IMR-90 (cell line): Measurements from ENCODE around the gene SBSN. TPM values are rescaled to one million over a fixed set of nuclear protein-coding genes. Genes with fewer than 3 reads are reported as not detected.

Experiments
- ATAC-seq: fragments of 200-7000 bp; cut with Tn5 transposase; 2 replicates; pipeline ENCODE4 v1.9.1; 2020; ENCODE audit warnings: low read depth, mild to moderate bottlenecking, moderate library complexity
- BruUV-seq: library from RNA; stranded (reverse); fragments of 400-500 nt; replicated peaks from 2 replicates; lab custom pipeline; 2021; lab: Mats Ljungman, UMichigan
- CTCF ChIA-PET: fragments of 300-600 bp; formaldehyde crosslinking; extraction: SDS; loops from one replicate; lab custom pipeline; 2021; ENCODE audit warnings: antibody characterized with exemption; lab: Yijun Ruan, JAX
- POLR2A ChIA-PET: fragments of 300-600 bp; sonication (Branson Sonifier 250); formaldehyde crosslinking; loops from one replicate; lab custom pipeline; 2022; ENCODE audit warnings: antibody characterized with exemption; ENCODE audit not compliant: unreplicated experiment; lab: Charles Lee
- DNase-seq: peaks from one replicate; pipeline ENCODE4 v3.0.0; 2013
- H2AFZ ChIP-seq: replicated peaks from 2 replicates; pipeline ENCODE3; 2013; ENCODE audit warnings: low read length, mild to moderate bottlenecking; ENCODE audit not compliant: poor library complexity
- H2AK5ac ChIP-seq: 2 replicates; pipeline ENCODE4 v1.6.1; 2013; ENCODE audit warnings: low read depth, low read length, inconsistent platforms
- H2AK9ac ChIP-seq: replicated peaks from 2 replicates; pipeline ENCODE3; 2013; ENCODE audit warnings: mild to moderate bottlenecking, low read depth, low read length, moderate library complexity; ENCODE audit not compliant: poor library complexity
- H2BK120ac ChIP-seq: 2 replicates; pipeline ENCODE4 v1.6.1; 2013; ENCODE audit warnings: low read depth, low read length, inconsistent platforms
- H2BK15ac ChIP-seq: 3 replicates; pipeline ENCODE4 v1.6.1; 2013; ENCODE audit warnings: low read depth, low read length, inconsistent platforms
- H2BK20ac ChIP-seq: 2 replicates; pipeline ENCODE4 v1.6.1; 2013; ENCODE audit warnings: low read depth, mild to moderate bottlenecking, inconsistent platforms, low read length, moderate library complexity
- H2BK5ac ChIP-seq: 2 replicates; pipeline ENCODE4 v1.6.1; 2013; ENCODE audit warnings: mild to moderate bottlenecking, low read depth, low read length, inconsistent platforms; ENCODE audit not compliant: poor library complexity, severe bottlenecking
- H3K14ac ChIP-seq: replicated peaks from 2 replicates; pipeline ENCODE4 v1.6.1; 2013; ENCODE audit warnings: low read depth, low read length, inconsistent platforms
- H3K18ac ChIP-seq: 2 replicates; pipeline ENCODE4 v1.6.1; 2013; ENCODE audit warnings: low read depth, low read length, control low read depth
- H3K23ac ChIP-seq: 2 replicates; pipeline ENCODE4 v1.6.1; 2013; ENCODE audit warnings: low read depth, low read length, inconsistent platforms
- H3K27ac ChIP-seq: 2 replicates; pipeline ENCODE4 v1.5.1; 2013; ENCODE audit warnings: mild to moderate bottlenecking, control low read depth, low read length; ENCODE audit not compliant: insufficient read depth
- H3K27me3 ChIP-seq: 2 replicates; pipeline ENCODE4 v1.6.1; 2013; ENCODE audit warnings: low read length; ENCODE audit not compliant: control insufficient read depth, insufficient read depth
- H3K36me3 ChIP-seq: 2 replicates; pipeline ENCODE4 v1.6.1; 2013; ENCODE audit warnings: low read length, mixed read lengths; ENCODE audit not compliant: control insufficient read depth, insufficient read depth
- H3K4ac ChIP-seq: 2 replicates; pipeline ENCODE4 v1.6.1; 2013; ENCODE audit warnings: low read depth, low read length, inconsistent platforms
- H3K4me1 ChIP-seq: 2 replicates; pipeline ENCODE4 v1.6.1; 2013; ENCODE audit warnings: low read length, mixed read lengths; ENCODE audit not compliant: control insufficient read depth, insufficient read depth
- H3K4me2 ChIP-seq: 2 replicates; pipeline ENCODE4 v1.6.1; 2013; ENCODE audit warnings: low read depth, mild to moderate bottlenecking, control low read depth, low read length, moderate library complexity
- H3K4me3 ChIP-seq: 2 replicates; pipeline ENCODE4 v1.5.1; 2013; ENCODE audit warnings: low read depth, mild to moderate bottlenecking, control low read depth, low read length, moderate library complexity; ENCODE audit not compliant: insufficient read depth
- H3K56ac ChIP-seq: 2 replicates; pipeline ENCODE4 v1.6.1; 2013; ENCODE audit warnings: low read length, inconsistent platforms; ENCODE audit not compliant: insufficient read depth; ENCODE audit errors: extremely low read depth
- H3K79me1 ChIP-seq, 2 experiments: 2 replicates each; pipeline ENCODE4 v1.6.1; 2013; ENCODE audit warnings: low read length in 2 of 2, inconsistent platforms in 1 of 2, low read depth in 1 of 2
- H3K9ac ChIP-seq: 2 replicates; pipeline ENCODE4 v1.6.1; 2013; ENCODE audit warnings: low read depth, low read length, control low read depth
- H3K9me1 ChIP-seq: 2 replicates; pipeline ENCODE4 v1.6.1; 2013; ENCODE audit warnings: low read length, inconsistent platforms; ENCODE audit not compliant: insufficient read depth
- H3K9me3 ChIP-seq: 2 replicates; pipeline ENCODE4 v1.6.1; 2013; ENCODE audit warnings: low read length; ENCODE audit not compliant: control insufficient read depth, insufficient read depth
- H4K20me1 ChIP-seq: 2 replicates; pipeline ENCODE4 v1.6.1; 2013; ENCODE audit warnings: low read length, inconsistent platforms; ENCODE audit not compliant: insufficient read depth
- H4K5ac ChIP-seq: 2 replicates; pipeline ENCODE4 v1.6.1; 2013; ENCODE audit warnings: mild to moderate bottlenecking, low read depth, low read length, control low read depth
- H4K8ac ChIP-seq, 2 experiments: 2 replicates each; pipeline ENCODE4 v1.6.1; 2013; ENCODE audit warnings: low read depth in 2 of 2, low read length in 2 of 2, control low read depth in 1 of 2, inconsistent platforms in 1 of 2
- H4K91ac ChIP-seq: 2 replicates; pipeline ENCODE4 v1.6.1; 2013; ENCODE audit warnings: low read depth, low read length, inconsistent platforms; ENCODE audit not compliant: insufficient read depth
- BHLHE40 ChIP-seq: fragments of 150-350 bp; IDR thresholded peaks from 2 replicates; pipeline ENCODE4 v1.6.1; 2016; ENCODE audit warnings: mild to moderate bottlenecking, low read depth, low read length
- CEBPB ChIP-seq: IDR thresholded peaks from 2 replicates; pipeline ENCODE4 v1.6.1; 2012; ENCODE audit warnings: low read depth, low read length, improper control_type of control experiment
- CHD1 ChIP-seq: IDR thresholded peaks from 2 replicates; pipeline ENCODE4 v1.6.1; 2012; ENCODE audit warnings: low read depth, low read length, improper control_type of control experiment
- CTCF ChIP-seq: conservative IDR thresholded peaks from 2 replicates; pipeline ENCODE4 v1.5.1; 2012; ENCODE audit warnings: mild to moderate bottlenecking, low read depth, low read length, improper control_type of control experiment
- ELK1 ChIP-seq: fragments of 150-350 bp; IDR thresholded peaks from 2 replicates; pipeline ENCODE4 v1.6.1; 2016; ENCODE audit warnings: low read depth, mild to moderate bottlenecking, low read length, moderate library complexity, borderline replicate concordance
- FOS ChIP-seq: fragments of 150-350 bp; IDR thresholded peaks from 2 replicates; pipeline ENCODE4 v1.6.1; 2016; ENCODE audit warnings: low read depth, low read length
- MAFK ChIP-seq: IDR thresholded peaks from 2 replicates; pipeline ENCODE4 v1.6.1; 2012; ENCODE audit warnings: low read depth, low read length, improper control_type of control experiment
- MAZ ChIP-seq: IDR thresholded peaks from 2 replicates; pipeline ENCODE4 v1.6.1; 2012; ENCODE audit warnings: low read depth, mild to moderate bottlenecking, low read length, improper control_type of control experiment, moderate library complexity, borderline replicate concordance
- MXI1 ChIP-seq: IDR thresholded peaks from 2 replicates; pipeline ENCODE4 v1.6.1; 2012; ENCODE audit warnings: low read depth, mild to moderate bottlenecking, low read length, moderate library complexity, borderline replicate concordance
- NFE2L2 ChIP-seq: fragments of 150-350 bp; IDR thresholded peaks from 2 replicates; pipeline ENCODE4 v1.6.1; 2016; ENCODE audit warnings: low read depth, mild to moderate bottlenecking, low read length
- POLR2A ChIP-seq: IDR thresholded peaks from 2 replicates; pipeline ENCODE4 v1.6.1; 2012; ENCODE audit warnings: mild to moderate bottlenecking, low read depth, low read length
- RAD21 ChIP-seq: IDR thresholded peaks from 2 replicates; pipeline ENCODE4 v1.6.1; 2012; ENCODE audit warnings: low read length, improper control_type of control experiment
- RCOR1 ChIP-seq: IDR thresholded peaks from 2 replicates; pipeline ENCODE4 v1.6.1; 2012; ENCODE audit warnings: mild to moderate bottlenecking, low read length, improper control_type of control experiment; ENCODE audit not compliant: insufficient replicate concordance
- RFX5 ChIP-seq: IDR thresholded peaks from 2 replicates; pipeline ENCODE4 v1.8.0; 2012; ENCODE audit warnings: low read depth, mild to moderate bottlenecking, low read length, moderate library complexity
- SMC3 ChIP-seq: fragments of 150-350 bp; IDR thresholded peaks from 2 replicates; pipeline ENCODE4 v1.6.1; 2016; ENCODE audit warnings: low read depth, mild to moderate bottlenecking, antibody characterized with exemption, low read length, moderate library complexity
- USF2 ChIP-seq: fragments of 150-350 bp; IDR thresholded peaks from 2 replicates; pipeline ENCODE4 v1.6.1; 2017; ENCODE audit warnings: mild to moderate bottlenecking, antibody characterized with exemption, low read length, low read depth
- WGBS, 2 experiments: methylation state at CpG; one replicate each; pipeline versions ENCODE4 v1.1.5 to v1.1.7; 2013; ENCODE audit warnings: missing lambda C conversion rate in 2 of 2; ENCODE audit not compliant: insufficient read length in 1 of 2; ENCODE audit errors: extremely low coverage in 2 of 2; 5-methylcytosine and 5-hydroxymethylcytosine counted together
- dilution Hi-C: fragments of 300-500 bp; cut with HindIII; formaldehyde crosslinking; loops from one replicate; pipeline ENCODE4 v1.14.3; 2018; ENCODE audit warnings: low sequenced_read_pairs; ENCODE audit not compliant: unreplicated experiment
- in situ Hi-C: fragments of 300-500 bp; cut with MboI; formaldehyde crosslinking; loops from 3 replicates; pipeline ENCODE4 v1.14.3; 2019; ENCODE audit warnings: low sequenced_read_pairs, inconsistent platforms, mixed read lengths
- intact Hi-C: fragments of 100-400 bp; cut with micrococcal nuclease; formaldehyde crosslinking; loops from 2 replicates; pipeline ENCODE4 v1.10.0; 2022
- polyA plus RNA-seq, 3 experiments: library from polyadenylated mRNA; depleted of rRNA; stranded (reverse); fragments of >200 nt; gene quantifications; 2 replicates each; pipeline ENCODE4 v1.2.3, GENCODE V29; 2012; ENCODE audit warnings: low replicate concordance in 1 of 3
- total RNA-seq: library from RNA; depleted of rRNA; stranded (reverse); fragments of >200 nt; gene quantifications from 2 replicates; pipeline ENCODE4 v1.2.3, GENCODE V29; 2012

Gene SBSN
- total and polyA plus RNA-seq, 2 of the 4 experiments (the other 2 are of a cell fraction): 0.72 to 6.4 TPM

GRCh38 chr19:35540356-35540927, 12.3 kb upstream of the SBSN start:
- no peak overlapping the region for H3K23ac ChIP-seq
- no peaks in the 10 kb centered on the region for H4K20me1 ChIP-seq
- H2BK15ac ChIP-seq: no peak overlapping the region
- no peak overlapping the region for H3K4ac ChIP-seq
- no peak overlapping the region for H2BK120ac ChIP-seq
- H4K8ac ChIP-seq: no peak overlapping the region
- H3K4me3 ChIP-seq: no peak overlapping the region
- dilution Hi-C loops: no loop called here
- ATAC-seq (no peak), DNase-seq (no peak)
- H3K9me1 ChIP-seq: peaks cover 9% of the 10 kb centered on the region; the same call in 1 of the 2 replicates
- peaks cover 15 to 25% of the 10 kb centered on the region in 2 experiments for H3K79me1 ChIP-seq
- no peak overlapping the region for H3K27ac ChIP-seq
- H4K5ac ChIP-seq: no peak overlapping the region
- H3K9me3 ChIP-seq: no peaks in the 10 kb centered on the region
- in situ Hi-C loops: no loop called here
- peaks cover 2% of the 10 kb centered on the region; the same call in 1 of the 2 replicates for H3K36me3 ChIP-seq
- H2BK20ac ChIP-seq: no peak overlapping the region
- H3K4me2 ChIP-seq: no peak overlapping the region
- no peak overlapping the region for H2BK5ac ChIP-seq
- no peaks in the 10 kb centered on the region for H3K27me3 ChIP-seq
- no peak overlapping the region for H3K18ac ChIP-seq
- H2AK5ac ChIP-seq: no peak overlapping the region
- intact Hi-C loops: no loop called here
- peaks cover 5% of the 10 kb centered on the region for H3K4me1 ChIP-seq
- H3K9ac ChIP-seq: no peak overlapping the region
- H2AK9ac ChIP-seq: no peak overlapping the region
- no peak overlapping the region for H2AFZ ChIP-seq
- TF ChIP-seq ELK1 (no peak), USF2 (no peak), BHLHE40 (no peak), SMC3 (no peak), CTCF (no peak), RCOR1 (no peak), NFE2L2 (no peak), CEBPB (no peak), MAZ (no peak), RAD21 (no peak), RFX5 (no peak), MAFK (no peak), POLR2A (no peak), CHD1 (no peak), FOS (no peak), MXI1 (no peak)
- BruUV-seq: no TSS peak
- no peak overlapping the region for H4K91ac ChIP-seq
- H3K14ac ChIP-seq: no peak overlapping the region
- 93% methylated on average over 3 of the region's 7 CpGs; no CpG with 5 or more reads in 1 of the 2 experiments for WGBS, 2 experiments
- ChIA-PET CTCF (no interaction called here), POLR2A (no interaction called here)
- no peak overlapping the region for H3K56ac ChIP-seq
